Esophagus mucosa (tissue), 1 donor: ENCODE results near the gene ETHE1. TPM values are rescaled to one million over a fixed set of nuclear protein-coding genes. Genes with fewer than 3 reads are reported as not detected.
A peak's percentile ranks its signal among the peaks of the same experiment; 100 is the strongest.

Experiments
- ATAC-seq: fragments of 200-7000 bp; cut with Tn5 transposase; one replicate; pipeline ENCODE4 v1.9.1; 2020
- total RNA-seq: library from RNA; stranded (reverse); gene quantifications from one replicate; pipeline ENCODE4 v1.2.4, GENCODE V29; 2023
- donor health status: DM: yes; HTN: yes; CAD: no.

Gene ETHE1
- total RNA-seq, 1 donor from 2014 or later = 81.9 TPM

DNA sequence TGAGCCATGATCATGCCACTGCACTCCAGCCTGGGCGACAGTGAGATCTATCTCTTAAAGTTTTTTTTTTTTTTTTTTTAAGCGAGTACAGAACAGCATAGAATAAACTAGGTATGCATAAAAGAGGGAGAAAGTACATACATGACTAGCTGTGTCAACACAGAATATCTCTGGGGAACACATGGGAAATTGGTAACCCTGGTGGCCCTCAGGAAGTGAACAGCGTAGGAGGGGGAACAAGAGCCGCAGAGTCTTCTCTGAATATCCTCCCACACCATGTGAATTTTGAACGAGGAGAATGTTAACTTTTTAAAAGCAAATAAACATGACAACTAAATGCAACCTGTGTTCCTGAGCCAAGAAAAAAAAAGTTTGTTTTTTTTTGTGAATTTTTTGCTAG is 37.7 kb downstream of the ETHE1 start:
- no peak for ATAC-seq

DNA sequence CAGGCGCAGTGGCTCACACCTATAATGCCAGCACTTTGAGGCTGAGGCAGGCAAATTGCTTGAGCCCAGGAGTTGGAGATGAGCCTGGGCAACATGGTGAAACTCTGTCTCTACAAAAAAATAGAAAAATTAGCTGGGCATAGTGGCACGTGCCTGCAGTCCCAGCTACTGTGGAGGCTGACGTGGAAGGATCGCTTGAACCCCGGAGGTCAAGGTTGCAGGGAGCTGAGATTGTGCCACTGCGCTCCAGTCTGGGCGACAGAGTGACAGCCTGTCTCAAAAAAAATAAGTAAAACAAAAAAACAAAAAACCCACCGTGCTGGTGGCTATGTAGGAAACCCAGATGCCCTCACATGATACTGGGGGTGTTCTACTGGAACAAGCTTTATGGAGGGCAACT is 38.8 kb downstream of the ETHE1 start:
- no peak for ATAC-seq

DNA sequence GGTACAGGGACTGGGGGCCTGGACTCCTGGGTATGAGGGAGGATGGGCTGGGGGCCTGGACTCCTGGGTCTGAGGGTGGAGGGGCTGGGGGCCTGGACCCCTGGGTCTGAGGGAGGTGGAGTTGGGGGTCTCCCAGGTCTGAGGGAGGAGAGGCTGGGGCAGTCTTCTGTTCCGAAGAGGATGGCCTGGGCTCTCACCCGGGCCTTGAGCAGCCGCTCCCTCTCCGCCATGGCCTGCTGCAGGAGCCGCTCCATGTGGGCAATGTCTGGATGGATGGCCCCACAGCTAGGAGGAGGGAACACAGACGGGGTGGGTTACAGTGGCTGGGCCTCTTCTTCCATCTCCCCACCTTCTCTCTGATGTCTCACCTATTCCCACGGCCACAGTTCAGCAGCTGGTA is 40.6 kb downstream of the ETHE1 start:
- peak; percentile 34 for ATAC-seq

DNA sequence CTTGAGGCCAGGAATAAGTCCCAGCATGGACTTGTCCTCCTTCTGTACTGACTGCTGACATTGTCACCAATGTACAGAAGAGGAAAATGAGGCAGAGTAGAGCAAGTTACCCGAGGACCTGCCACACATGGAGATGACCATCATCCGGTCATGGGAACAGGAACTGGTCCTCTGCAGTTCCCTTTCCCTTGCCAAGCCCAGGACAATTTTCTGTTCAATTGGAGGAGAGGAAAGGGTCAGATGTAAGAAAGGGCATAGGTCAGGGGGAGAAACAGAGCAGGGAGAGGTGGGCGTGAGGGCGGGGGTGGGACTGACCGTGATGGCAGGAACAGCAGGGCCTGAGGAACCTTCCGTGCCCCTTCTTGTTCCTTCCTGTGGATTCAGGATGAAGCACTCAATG is 41.0 kb downstream of the ETHE1 start:
- ATAC-seq = no peak

DNA sequence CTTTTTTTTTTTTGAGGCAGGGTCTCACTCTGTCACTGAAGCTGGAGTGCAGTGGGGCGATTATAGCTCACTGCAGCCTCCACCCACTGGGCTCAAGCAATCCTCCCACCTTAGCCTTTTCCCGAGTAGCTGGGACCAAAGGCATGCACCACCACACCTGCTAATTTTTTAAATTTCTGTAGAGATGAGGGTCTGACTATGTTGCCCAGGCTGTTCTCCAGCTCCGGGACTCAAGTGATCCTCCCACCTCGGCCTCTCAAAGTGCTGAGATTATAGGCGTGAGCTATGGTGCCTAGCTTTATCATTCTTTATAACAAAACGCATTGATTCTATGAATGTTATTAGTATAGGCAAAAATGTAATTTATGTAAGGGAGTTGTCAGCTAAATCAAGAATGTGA is 43.7 kb downstream of the ETHE1 start:
- ATAC-seq = no peak

DNA sequence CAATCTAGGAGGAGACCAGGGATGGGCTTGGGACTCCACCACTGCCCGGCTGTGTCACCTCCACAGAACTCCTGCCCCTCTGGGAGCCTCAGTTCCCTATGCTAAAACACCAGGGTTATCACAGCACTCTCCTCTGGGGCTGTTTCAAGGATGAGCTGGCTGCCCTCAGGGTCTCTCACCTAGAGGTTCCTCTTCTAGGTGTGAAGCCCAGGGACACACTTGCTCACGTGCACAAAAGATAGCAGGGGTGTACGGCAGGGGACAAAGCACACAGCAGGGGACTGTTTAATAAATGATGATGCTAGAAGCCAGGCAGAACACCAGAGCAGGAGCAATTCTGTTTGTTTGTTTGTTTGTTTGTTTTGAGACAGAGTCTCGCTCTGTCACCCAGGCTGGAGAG is 44.8 kb downstream of the ETHE1 start:
- peak; percentile 11 for ATAC-seq

DNA sequence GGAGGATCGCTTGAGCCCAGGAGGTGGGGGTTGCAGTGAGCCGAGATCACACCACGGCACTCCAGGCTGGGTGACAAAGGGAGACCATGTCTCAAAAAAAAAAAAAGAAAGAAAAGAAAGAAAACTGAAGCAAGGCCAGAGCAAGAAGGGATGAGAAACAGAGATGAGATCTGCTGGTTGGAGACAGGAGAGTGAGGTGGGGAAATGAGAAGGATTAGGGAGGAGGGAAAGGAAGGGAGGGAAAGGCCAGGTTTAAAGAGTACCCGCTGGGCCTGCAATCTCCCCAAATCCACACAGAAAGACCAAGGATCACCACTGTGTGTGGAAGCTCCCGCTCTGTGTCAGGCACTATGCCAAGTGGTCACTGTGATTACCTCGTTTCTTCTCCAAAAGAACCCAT is 45.3 kb downstream of the ETHE1 start:
- peak; percentile 4 for ATAC-seq

DNA sequence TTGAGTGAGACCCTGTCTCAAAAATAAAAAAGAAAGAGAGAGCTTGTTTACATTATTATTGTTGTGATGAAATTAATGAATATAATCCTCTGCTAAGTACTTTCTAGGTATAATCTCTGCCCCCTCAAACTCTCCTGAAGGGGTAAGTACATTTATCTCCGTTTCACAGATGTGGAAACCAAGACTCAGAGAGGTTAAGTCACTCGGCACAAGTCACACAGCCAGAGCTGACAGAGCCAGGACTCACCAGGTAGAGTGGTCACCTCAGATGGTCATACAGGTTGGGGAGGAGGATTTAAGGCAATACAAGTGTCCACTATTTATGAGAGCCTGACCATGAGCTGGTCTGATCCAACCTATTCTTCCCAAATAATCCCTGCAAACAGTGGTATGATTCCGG is 46.4 kb downstream of the ETHE1 start:
- no peak for ATAC-seq

DNA sequence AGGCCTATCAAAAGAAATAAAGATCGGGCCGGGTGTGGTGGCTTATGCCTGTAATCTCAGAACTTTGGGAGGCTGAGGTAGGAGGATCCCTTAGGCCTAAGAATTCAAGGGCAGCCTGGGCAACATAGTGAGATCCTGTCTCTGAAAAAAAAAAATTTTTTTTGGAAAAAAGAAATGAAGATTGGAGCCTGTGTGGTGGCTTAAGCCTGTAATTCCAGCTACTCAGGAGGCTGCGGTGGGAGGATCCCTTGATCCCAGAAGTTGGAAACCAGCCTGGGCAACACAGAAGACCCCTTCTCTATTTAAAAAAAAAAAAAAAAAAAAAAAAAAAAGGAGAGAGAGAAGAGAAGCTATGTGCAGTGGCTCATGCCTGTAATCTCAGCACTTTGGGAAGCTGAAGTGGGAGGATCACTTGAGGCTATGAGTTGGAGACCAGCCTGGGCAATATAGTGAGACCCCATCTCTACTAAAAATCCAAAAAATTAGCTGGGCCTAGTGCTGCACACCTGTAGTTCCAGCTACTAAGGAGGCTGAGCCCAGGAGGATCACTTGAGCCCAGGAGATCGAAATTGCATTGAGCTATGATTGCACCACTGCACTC is 46.9 kb downstream of the ETHE1 start:
- no peak for ATAC-seq

DNA sequence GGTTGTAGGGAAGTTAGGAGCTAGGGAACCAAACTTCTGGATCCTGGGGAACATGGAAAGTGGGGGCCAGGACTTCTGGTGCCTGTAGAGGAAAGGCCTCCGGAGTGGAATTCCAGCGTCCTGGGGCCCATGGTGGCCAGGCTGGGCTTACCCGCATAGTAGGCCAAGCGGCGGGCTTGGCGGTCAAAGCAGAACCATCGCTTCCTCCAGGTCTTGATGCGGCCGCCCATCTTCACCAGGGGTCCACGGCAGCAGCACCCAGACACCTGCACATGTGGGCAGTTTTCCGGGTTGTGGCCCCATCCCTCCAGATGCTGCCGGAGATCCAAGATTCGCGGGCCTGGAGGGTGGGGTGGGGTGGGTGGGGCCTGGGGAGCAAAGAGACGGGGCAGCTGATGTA is 47.8 kb downstream of the ETHE1 start:
- ATAC-seq = no peak

DNA sequence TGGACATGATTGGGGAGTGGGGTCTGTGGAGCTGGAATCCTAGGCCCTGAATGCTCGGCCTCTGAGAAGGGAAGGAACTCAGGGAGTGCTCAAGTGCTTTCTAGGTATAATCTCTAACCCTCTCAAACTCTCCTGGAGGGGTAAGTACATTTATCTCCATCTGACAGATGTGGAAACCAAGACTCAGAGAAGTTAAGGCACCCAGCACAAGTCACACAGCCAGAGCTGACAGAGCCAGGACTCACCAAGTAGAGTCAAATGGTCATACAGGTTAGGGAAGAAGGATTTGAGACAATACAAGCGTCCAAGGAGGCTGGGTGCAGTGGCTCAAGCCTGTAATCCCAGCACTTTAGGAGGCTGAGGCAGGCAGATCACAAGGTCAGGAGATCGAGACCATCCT is 48.7 kb downstream of the ETHE1 start:
- no peak for ATAC-seq

DNA sequence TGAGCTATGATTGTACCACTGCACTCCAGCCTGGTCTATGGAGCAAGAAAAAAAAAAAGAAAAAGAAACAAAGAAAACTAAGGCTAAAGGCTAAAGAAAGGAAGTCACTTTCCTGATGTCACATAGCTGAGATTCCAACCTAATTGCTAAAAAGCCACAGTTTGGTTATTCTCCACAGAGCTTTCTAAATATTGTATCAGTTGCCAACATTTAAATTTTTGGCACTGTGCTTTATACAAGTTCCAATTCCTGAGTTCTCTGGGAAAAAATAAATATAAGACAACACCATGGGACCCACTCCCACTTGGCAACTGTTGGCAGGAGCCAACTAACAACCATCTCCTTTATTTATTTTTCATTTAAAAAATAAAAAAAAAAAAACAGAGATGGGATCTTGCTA is 50.4 kb downstream of the ETHE1 start:
- ATAC-seq = no peak

DNA sequence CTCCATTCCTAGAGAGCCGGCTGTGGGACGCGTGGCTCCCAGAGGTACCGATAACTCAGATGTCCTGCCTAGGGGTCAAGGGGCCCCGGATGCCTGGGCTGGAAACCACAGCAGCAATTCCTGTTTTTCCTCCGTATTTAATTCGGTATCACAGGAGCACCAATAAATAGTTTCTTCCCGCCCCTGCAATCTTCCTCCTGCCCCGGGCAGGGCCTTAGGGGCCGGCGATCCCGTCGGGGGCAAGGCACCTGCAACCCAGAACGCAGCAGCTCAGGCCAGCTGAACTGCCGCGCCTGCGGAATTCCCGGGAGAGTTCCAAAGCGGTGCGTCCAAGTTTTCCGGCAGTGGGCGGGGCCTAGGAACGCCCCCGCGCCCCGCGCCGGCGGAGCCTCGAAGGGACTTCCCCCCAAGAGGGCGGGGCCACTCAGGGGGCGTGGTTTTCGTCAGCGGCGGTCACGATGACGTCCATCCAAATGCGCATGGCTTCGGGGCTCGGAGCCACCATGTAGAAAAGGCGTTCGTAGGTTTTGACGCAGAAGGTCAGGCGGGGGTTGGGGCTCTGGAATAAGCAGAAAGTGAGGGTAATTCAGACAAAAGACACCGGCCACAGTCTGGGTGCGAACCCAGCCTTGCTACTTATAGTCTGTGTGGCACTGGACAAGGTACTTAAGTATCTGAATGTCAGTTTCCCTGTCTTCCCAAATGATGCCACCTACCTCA is 51.9 kb downstream of the ETHE1 start:
- ATAC-seq = peak; percentile 63

DNA sequence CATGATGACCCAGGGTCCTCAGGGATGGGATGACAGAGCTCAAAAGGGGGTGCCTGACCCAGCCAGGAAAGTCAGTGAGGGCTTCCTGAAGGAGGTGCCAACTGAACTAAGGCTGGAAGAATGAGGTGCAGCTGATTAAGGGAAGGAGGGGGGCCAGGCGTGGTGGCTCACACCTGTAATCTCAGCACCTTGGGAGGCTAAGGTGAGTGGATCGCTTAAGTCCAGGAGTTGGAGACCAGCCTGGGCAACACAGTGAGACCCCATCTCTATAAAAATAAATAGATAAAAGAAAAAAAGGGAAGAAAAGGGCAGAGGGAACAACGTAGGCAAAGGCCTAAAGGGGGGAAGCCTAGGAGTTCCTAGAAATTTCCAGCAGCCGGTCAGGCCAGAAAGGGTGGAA is 52.5 kb downstream of the ETHE1 start:
- no peak for ATAC-seq

DNA sequence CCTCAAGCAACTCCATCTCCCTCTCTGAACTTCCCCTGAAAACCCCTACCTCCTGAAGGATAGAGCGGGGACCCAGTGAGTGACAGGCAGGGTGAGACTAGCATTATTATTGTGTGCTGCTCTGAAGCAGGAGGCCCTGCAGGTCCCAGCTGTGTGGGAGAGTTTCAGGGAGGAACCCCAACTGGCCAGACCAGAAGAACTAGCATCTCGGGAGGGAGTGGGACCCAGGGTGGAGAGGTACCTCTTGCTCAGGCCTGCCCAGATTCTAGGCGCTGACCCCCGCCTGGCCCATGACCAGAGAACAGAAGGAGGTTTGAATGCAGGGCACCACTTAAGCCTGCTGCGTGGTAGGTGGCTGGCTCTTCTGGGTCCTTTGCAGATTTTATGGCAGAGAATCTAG is 55.9 kb downstream of the ETHE1 start:
- ATAC-seq = peak; percentile 82

DNA sequence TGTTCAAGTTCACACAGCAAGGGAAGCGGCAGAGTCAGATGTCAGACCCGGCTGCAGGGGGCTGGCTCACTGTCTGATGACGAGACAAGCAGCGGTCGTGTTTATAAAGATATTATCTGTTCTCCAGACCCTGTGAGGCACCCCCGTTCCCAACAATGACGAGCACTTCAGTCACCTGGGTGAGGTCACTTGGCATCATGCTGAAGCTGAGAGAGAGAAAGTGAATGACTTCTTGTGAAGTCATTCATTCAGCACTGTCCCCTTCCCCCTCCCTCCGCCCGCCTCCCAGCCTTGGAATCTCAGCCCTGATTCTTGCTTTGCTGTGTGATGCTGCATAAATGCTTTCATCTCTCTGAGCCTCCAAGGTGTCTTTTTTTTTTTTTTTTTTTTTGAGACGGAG is 56.7 kb downstream of the ETHE1 start:
- ATAC-seq = peak; percentile 45

DNA sequence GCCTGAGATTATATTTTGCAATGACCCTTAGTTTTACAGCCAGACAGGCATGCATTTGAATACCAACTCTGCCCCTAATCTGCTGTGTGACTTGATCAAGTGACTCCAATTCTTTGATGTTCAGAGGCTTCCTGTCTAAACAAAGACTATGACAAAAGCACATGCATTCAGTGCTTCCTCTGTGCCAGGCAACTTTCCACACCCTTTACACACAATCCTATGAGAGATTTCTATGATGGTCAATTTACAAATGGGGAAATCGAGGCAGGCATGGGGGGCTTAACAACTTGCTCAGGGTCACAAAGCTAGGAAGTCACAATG is 57.9 kb downstream of the ETHE1 start:
- ATAC-seq = no peak

DNA sequence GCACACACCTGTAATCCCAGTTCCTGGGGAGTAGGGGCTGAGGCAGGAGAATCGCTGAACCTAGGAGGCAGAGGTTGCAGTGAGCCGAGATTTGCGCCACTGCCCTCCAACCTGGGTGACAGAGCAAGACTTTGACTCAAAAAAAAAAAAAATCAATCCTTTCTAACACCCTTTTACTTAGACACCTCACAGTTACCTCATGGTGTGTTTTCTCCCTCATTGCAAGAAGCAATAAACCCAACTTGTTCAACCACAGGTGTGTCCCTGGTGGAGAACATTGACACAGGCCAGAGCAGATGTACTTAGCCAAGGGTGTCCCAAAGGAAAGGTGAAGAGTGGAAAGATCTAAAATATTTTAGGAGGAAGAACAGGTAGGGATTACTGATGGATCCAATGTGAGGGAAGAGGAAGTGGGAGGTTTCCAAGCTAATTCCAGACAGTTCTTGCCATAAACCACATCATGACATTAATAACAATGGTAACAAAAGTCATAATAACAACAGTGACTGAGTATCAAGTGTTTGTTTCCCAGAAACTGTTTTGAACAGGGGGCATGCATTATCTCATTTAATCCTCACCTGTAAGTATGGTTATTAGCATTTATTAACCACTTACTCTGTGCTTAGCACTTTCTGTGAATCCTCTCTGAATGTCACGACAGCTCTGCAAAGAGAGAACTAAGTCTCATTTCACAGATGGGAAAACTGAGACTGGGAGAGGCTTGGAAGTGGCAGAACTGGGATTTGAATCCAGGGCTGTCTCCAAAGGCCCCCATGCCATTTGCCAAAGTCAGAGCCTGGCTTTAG is 58.4 kb downstream of the ETHE1 start:
- ATAC-seq = peak; percentile 7

DNA sequence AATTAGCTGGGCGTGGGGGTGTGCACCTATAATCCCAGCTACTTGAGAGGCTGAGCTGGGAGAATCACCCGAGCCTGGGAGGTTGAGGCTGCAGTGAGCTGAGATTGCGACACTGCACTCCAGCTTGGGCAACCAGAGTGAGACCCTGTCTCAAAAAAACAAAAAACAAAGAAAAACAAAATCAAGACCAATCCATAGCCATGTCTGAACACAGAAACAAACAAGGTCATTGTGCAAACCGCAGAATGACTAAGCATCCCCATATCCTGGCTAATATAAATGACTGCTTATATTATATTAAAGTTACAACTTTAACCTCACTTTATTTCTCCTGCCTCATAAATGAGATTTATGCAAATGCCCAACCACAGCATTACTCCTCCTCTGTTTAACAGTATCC is 59.3 kb downstream of the ETHE1 start:
- ATAC-seq = no peak

DNA sequence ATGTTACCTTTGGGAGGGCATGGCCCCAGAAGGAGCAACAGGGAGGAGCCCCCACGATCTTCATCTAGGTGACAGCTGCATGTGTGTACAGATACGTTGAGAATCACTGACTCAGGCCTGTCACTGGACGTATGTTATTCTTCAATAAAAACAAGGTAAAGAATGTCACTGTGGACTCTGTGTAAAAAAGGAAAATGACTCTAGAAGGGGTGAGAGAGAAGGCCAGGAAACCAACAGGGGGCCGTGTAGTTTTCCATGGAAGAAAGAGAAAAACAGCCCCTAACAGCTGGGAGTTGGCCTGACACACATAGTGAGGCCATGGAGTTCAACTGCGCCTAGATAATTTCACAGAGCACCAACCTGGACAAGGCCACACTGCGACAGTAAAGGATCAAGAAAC is 59.7 kb downstream of the ETHE1 start:
- no peak for ATAC-seq

DNA sequence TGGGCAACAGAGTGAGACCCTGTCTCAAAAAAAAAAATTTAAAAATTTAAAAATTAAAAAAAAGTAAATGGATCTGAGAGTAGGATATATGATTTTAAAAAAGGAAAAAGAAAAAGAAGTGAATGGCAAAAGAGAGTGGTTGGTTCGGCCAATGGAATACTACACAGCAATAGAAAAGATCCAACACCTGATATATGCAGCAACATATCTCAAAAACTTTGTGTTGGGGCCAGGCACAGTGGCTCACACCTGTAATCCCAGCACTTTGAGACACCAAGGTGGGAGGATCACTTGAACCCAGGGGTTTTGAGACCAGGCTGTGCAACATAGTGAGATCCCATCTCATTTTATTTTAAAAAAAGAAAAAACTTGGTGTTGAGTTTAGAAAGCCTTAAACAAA is 60.2 kb downstream of the ETHE1 start:
- no peak for ATAC-seq

DNA sequence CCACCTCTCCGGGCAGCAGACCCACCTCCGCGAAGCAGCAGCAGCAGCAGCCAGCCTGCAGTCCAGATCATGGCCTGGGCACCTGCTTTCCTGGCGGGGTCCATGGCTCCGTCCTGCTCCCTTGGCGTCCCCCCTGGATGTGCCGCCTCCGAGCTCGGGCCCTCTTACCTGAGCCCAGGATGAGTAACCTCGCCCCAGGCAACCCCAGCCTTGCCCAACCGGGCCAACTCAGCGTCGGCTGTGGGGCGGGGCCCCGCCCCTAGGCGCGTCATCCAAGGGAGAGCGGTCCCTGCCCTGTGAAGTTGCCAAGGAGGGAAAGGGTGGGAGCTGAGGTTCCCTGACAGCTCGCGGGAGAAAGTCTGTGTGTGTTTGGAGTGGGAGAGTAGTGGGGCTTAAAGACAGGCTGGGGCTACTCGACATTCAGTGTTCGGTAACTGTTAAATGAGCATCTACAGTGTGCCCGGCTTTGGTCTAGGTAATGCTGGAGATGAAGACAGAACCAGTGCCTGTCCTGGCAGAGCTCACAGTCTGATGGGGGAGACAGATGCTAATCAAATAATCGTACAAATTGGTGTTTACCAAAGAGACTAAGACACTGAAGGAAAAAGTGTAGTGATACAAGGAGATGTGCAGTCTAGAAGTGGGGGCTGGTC is 61.4 kb downstream of the ETHE1 start, which contains the start of gene LYPD3:
LYPD3 (minus strand) TSS at position 141 of the 653 bp plus-strand sequence; CDS start at position 104, 37 bp downstream.
- ATAC-seq = peak; percentile 63

DNA sequence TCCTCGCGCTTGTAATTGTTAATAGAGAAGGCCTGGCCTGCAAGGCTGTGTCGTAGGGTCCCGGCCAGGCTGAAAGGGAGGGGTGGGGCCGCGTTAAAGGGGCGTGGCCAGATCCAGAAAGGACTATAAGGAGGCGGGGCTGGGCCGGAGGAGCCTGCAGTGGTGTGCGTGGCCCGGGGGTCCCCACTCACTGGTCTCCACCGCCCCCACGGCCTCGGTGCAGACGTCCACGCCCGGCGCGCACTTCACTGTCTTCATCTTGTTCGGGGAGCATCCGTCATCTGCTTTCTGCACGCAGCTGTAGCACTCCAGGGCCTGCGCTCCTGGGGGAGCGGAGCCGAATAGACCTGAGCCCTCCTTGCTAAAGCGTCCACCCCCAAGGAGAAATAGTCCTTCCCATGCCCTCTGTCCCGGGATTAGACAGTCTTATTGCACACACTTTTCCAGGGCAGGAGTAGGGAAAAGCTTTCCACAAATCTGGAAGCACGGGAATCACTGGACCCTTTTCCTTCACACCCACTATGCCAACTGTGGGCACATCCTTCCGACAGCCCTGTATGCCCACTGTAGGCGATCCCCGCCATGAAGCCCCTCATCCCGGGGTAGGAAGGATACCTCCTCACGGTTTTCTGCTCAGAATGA is 62.7 kb downstream of the ETHE1 start:
- peak; percentile 56 for ATAC-seq
